ENCODE data around the gene ABHD8. TPM values are rescaled to one million over a fixed set of nuclear protein-coding genes. Genes with fewer than 3 reads are reported as not detected.
"Not testable (repeated sequence)": the region's sequence is repeated elsewhere in the genome, so short reads cannot be mapped to it uniquely, and the experiment has no call there.

The ABHD8 gene
- total and polyA plus RNA-seq, 5 donors from 2014 or later, result 5.1 to 8.7 (median 6.0) TPM

DNA sequence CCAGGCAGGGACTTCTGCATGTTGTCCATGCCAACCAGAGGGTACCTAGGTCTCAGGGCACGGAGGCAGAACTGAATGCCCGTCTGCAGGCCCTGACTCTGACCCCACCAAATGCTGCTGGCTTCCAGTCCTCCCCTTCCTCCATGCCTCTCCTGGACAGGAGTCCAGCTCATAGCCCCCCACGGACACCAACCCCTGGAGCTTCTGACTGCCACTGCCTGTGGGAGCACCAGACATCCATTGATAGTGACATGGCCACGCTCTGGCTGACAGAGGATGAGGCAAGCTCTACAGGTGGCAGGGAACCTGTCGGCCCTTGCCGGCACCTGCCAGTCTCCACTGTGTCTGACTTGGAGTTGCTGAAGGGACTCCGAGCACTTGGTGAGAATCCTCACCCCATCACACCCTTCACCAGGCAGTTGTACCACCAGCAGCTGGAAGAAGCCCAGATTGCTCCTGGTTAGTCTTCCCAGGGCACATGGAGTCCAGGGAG lies 19.7 kb downstream of the ABHD8 start:
- no peaks in the 10 kb centered on the region for H3K9me3 Mint-ChIP-seq
- Histone ChIP-seq H3K27ac (ENCODE audit: insufficient read depth, low read length, poor library complexity, severe bottlenecking) (no peak overlapping the region), H3K36me3 (ENCODE audit: control insufficient read depth, insufficient read depth, low read length) (peaks cover 4% of the 10 kb centered on the region), H3K4me1 (ENCODE audit: control insufficient read depth, insufficient read depth, low read length, poor library complexity, severe bottlenecking) (peaks cover 15% of the 10 kb centered on the region), H3K4me3 (ENCODE audit: low read depth, low read length) (no peak overlapping the region), H3K27me3 (ENCODE audit: control insufficient read depth, insufficient read depth, low read length) (no peaks in the 10 kb centered on the region), H3K9me3 (ENCODE audit: control insufficient read depth in 2 of 2, low read length in 2 of 2) (no peaks in the 10 kb centered on the region)
- DNase-seq (no peak), ATAC-seq (ENCODE audit: low read depth in 2 of 2) (no peak)
- H3K36me3 Mint-ChIP-seq, result peaks cover 2% of the 10 kb centered on the region
- H3K27me3 Mint-ChIP-seq, result peaks cover 5% of the 10 kb centered on the region
- H3K27ac Mint-ChIP-seq, result no peak overlapping the region
- no peak overlapping the region for H3K4me3 Mint-ChIP-seq
- peaks cover 0 to 11% (median 2%) of the 10 kb centered on the region in 4 donors for H3K4me1 Mint-ChIP-seq

DNA sequence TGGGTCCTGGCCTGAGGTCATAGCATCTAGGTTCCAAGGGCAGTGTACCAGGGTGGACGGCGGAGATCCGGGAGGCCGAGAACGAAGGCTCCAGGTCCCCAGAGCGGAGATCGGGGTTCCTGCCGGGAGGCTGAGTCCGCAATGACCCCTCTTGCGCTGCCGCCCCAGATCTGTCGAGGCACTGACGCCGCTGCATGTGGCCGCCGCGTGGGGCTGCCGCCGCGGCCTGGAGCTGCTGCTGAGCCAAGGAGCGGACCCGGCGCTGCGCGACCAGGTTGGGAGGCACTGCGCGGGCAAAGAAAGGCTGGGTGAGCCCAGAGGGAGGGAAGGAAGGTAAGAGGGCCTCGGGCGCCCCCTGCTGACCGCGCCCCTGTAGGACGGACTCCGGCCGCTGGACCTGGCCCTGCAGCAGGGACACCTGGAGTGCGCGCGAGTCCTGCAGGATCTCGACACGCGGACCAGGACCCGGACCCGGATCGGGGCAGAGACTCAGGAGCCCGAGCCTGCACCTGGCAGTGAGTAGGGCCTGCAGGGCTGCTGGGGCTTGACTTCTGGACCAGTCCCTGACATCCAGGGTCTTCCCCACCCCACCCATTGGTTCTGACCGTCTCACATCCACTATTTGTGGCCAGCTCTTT lies 20.6 kb downstream of the ABHD8 start:
- Mint-ChIP-seq H3K4me3 (peak overlapping the region; percentile 60 to 91 (median 79)), H3K36me3 (peaks cover 2% of the 10 kb centered on the region), H3K27me3 (no peaks in the 10 kb centered on the region), H3K9me3 (no peaks in the 10 kb centered on the region), H3K4me1 (peaks cover 0 to 11% (median 2%) of the 10 kb centered on the region in 4 donors), H3K27ac (no peak overlapping the region)
- peak; percentile 64 to 80 (median 74) for DNase-seq
- H3K27me3 ChIP-seq (ENCODE audit: control insufficient read depth, insufficient read depth, low read length), result no peaks in the 10 kb centered on the region
- H3K4me1 ChIP-seq (ENCODE audit: control insufficient read depth, insufficient read depth, low read length, poor library complexity, severe bottlenecking), result peaks cover 15% of the 10 kb centered on the region
- no peak overlapping the region for H3K27ac ChIP-seq (ENCODE audit: insufficient read depth, low read length, poor library complexity, severe bottlenecking)
- H3K4me3 ChIP-seq (ENCODE audit: low read depth, low read length), result peak overlapping the region; percentile 15
- peak; percentile 87 to 88 for ATAC-seq (ENCODE audit: low read depth in 2 of 2)
- H3K9me3 ChIP-seq (ENCODE audit: control insufficient read depth in 2 of 2, low read length in 2 of 2), result no peaks in the 10 kb centered on the region
- H3K36me3 ChIP-seq (ENCODE audit: control insufficient read depth, insufficient read depth, low read length), result peaks cover 6% of the 10 kb centered on the region

DNA sequence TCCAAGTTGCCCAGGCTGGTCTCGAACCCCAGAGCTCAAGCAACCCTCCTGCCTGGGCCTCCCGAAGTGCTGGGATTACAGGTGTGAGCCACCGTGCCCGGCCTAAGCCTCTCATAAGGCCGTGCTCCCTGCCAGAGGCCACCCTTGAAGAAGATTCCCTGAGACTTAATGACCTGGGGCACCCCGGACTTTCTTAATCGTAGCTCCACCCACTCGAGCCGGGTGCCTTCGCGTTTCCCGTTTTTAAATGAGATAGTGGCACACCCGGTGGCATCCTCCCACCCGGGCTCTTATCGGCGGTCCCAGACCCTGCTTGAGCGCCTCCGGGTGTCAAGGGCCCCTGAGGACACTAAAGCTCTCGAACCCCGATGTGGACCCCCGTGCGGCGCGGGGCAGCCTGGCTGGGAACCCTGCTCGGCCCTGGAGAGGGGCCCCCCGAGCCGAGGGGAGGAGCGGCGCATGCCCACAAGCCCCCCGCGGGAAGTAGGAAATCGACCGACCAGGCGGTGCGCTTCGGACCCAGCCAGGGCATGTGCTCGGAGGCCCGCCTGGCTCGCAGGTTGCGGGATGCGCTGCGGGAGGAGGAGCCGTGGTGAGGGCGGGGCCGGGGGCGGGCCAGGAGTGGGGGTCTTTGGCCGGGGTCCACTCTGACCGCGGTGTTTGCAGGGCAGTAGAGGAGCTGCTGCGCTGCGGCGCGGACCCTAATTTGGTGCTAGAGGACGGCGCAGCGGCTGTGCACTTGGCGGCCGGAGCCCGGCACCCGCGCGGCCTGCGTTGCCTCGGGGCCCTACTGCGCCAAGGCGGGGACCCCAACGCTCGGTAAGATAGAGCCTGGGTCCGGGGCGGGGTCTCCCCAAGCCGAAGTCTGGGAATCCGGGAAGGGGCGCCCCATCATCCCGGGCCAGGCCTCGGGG lies 21.6 kb downstream of the ABHD8 start, which contains the start of gene ANKLE1:
Gene ANKLE1 (plus strand): TSS at position 511 of the 914 bp plus-strand sequence. CDS start 20 bp downstream, at position 531.
- H3K9me3 Mint-ChIP-seq, result no peaks in the 10 kb centered on the region
- peak within 1 kb of the TSS; percentile 15 for H3K4me3 ChIP-seq (ENCODE audit: low read depth, low read length)
- H3K36me3 Mint-ChIP-seq, result peaks cover 10% of the 10 kb centered on the region

DNA sequence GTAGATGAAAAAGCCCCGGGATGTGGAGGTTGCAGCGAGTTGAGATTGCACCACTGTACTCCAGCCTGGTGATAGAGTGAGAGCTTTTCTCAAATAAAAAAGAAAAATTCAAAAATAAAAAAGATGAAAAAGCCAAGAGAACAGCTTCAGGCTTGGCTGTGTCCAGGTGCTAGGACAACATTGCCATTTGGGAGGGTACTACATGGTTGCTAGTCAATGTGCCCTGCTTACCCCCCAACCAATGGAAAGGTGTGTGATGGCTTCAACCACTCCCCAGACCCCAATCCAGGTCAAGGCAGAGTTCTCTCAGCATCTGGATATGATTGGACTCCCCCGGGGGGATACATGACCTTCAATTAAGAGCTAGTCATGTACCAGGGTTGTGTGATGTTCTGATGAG lies 23.8 kb downstream of the ABHD8 start:
- ATAC-seq (ENCODE audit: low read depth in 2 of 2) (no peak), DNase-seq (no peak)
- Mint-ChIP-seq H3K4me1 (peaks cover 0 to 11% (median 2%) of the 10 kb centered on the region in 4 donors), H3K9me3 (no peaks in the 10 kb centered on the region), H3K27ac (no peak overlapping the region), H3K27me3 (no peaks in the 10 kb centered on the region), H3K36me3 (peaks cover 19% of the 10 kb centered on the region), H3K4me3 (peak overlapping the region in 1 of 4 donors; percentile 32)
- Histone ChIP-seq H3K36me3 (ENCODE audit: control insufficient read depth, insufficient read depth, low read length) (peaks cover 31% of the 10 kb centered on the region), H3K9me3 (ENCODE audit: control insufficient read depth in 2 of 2, low read length in 2 of 2) (no peaks in the 10 kb centered on the region), H3K27ac (ENCODE audit: insufficient read depth, low read length, poor library complexity, severe bottlenecking) (no peak overlapping the region), H3K4me1 (ENCODE audit: control insufficient read depth, insufficient read depth, low read length, poor library complexity, severe bottlenecking) (peaks cover 15% of the 10 kb centered on the region), H3K4me3 (ENCODE audit: low read depth, low read length) (no peak overlapping the region), H3K27me3 (ENCODE audit: control insufficient read depth, insufficient read depth, low read length) (no peaks in the 10 kb centered on the region)

More for the DNA sequence above, 21.6 kb downstream of the ABHD8 start, which contains the start of gene ANKLE1:
- Histone ChIP-seq H3K27ac (ENCODE audit: insufficient read depth, low read length, poor library complexity, severe bottlenecking) (no peak within 1 kb of the TSS), H3K36me3 (ENCODE audit: control insufficient read depth, insufficient read depth, low read length) (peaks cover 13% of the 10 kb centered on the region), H3K9me3 (ENCODE audit: control insufficient read depth in 2 of 2, low read length in 2 of 2) (no peaks in the 10 kb centered on the region), H3K4me1 (ENCODE audit: control insufficient read depth, insufficient read depth, low read length, poor library complexity, severe bottlenecking) (peaks cover 15% of the 10 kb centered on the region), H3K27me3 (ENCODE audit: control insufficient read depth, insufficient read depth, low read length) (no peaks in the 10 kb centered on the region)
- Mint-ChIP-seq H3K4me1 (peaks cover 0 to 11% (median 2%) of the 10 kb centered on the region in 4 donors), H3K27me3 (no peaks in the 10 kb centered on the region), H3K4me3 (peak within 1 kb of the TSS; percentile 60 to 91 (median 79)), H3K27ac (no peak within 1 kb of the TSS)
- ATAC-seq (ENCODE audit: low read depth in 2 of 2) (peak in 1 of 2 donors; percentile 34), DNase-seq (peak in 1 of 3 donors; percentile 56)

DNA sequence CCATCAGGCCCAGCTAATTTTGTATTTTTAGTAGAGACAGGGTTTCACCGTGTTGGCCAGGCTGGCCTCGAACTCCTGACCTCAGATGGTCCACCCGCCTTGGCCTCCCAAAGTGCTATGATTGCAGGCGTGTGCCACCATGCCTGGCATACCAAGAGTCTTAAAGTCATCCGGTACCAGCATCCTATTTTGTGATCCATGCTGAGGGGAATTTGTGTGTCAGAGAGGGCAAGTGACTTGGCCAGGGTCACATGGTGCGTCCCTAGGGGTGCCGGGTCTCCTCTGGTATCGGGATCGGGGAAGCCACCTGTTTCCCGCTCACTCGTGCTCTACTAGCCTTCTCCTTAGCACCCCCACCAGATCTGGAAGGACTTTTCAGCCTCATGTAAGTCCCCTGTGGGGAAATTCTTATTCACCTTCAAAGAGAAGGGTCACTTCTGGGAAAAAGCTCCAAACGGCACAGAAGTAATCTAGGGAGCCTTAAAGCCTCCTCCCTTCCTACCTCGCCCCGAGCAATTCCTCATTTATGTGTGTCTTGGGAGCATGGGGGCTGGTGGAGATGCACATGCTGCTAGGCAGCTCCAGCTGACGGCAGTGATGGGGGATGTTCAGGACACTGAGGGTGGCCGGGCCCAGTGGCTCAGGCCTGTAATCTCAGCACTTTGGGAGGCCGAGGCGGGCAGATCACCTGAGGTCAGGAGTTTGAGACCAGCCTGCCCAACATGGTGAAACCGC lies 27.6 kb downstream of the ABHD8 start:
- Histone ChIP-seq H3K9me3 (ENCODE audit: control insufficient read depth in 2 of 2, low read length in 2 of 2) (no peaks in the 10 kb centered on the region), H3K27me3 (ENCODE audit: control insufficient read depth, insufficient read depth, low read length) (no peaks in the 10 kb centered on the region), H3K36me3 (ENCODE audit: control insufficient read depth, insufficient read depth, low read length) (peaks cover 57% of the 10 kb centered on the region), H3K27ac (ENCODE audit: insufficient read depth, low read length, poor library complexity, severe bottlenecking) (no peak overlapping the region), H3K4me3 (ENCODE audit: low read depth, low read length) (no peak overlapping the region), H3K4me1 (ENCODE audit: control insufficient read depth, insufficient read depth, low read length, poor library complexity, severe bottlenecking) (no peaks in the 10 kb centered on the region)
- Mint-ChIP-seq H3K9me3 (no peaks in the 10 kb centered on the region), H3K27ac (no peak overlapping the region), H3K4me1 (peaks cover 0 to 4% (median 0%) of the 10 kb centered on the region in 4 donors), H3K36me3 (peaks cover 23% of the 10 kb centered on the region), H3K27me3 (no peaks in the 10 kb centered on the region), H3K4me3 (no peak overlapping the region)
- DNase-seq (no peak), ATAC-seq (ENCODE audit: low read depth in 2 of 2) (no peak)

DNA sequence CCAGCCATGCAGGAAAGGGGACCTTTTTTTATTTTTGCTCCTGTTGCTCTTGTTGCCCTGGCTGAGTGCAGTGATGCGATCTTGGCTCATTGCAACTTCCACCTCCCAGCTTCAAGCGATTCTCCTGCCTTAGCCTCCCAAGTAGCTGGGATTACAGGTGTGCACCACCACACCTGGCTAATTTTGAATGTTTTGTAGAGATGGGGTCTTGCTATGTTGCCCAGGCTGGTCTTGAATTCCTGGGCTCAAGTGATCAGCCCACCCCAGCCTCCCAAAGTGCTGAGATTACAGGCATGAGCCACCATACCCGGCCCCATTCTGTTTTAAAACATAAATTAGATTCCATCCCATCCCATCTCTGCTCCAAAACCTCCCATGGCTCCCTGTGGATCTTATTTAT lies 28.3 kb downstream of the ABHD8 start:
- ATAC-seq (ENCODE audit: low read depth in 2 of 2); H3K27me3 ChIP-seq (ENCODE audit: control insufficient read depth, insufficient read depth, low read length); H3K4me1 Mint-ChIP-seq; H3K4me1 ChIP-seq (ENCODE audit: control insufficient read depth, insufficient read depth, low read length, poor library complexity, severe bottlenecking); H3K27me3 Mint-ChIP-seq; H3K9me3 Mint-ChIP-seq; H3K4me3 Mint-ChIP-seq; H3K27ac ChIP-seq (ENCODE audit: insufficient read depth, low read length, poor library complexity, severe bottlenecking); H3K9me3 ChIP-seq (ENCODE audit: control insufficient read depth in 2 of 2, low read length in 2 of 2); H3K4me3 ChIP-seq (ENCODE audit: low read depth, low read length); H3K27ac Mint-ChIP-seq; DNase-seq: not testable (repeated sequence)
- peaks cover 26% of the 10 kb centered on the region for H3K36me3 Mint-ChIP-seq
- peaks cover 61% of the 10 kb centered on the region for H3K36me3 ChIP-seq (ENCODE audit: control insufficient read depth, insufficient read depth, low read length)

DNA sequence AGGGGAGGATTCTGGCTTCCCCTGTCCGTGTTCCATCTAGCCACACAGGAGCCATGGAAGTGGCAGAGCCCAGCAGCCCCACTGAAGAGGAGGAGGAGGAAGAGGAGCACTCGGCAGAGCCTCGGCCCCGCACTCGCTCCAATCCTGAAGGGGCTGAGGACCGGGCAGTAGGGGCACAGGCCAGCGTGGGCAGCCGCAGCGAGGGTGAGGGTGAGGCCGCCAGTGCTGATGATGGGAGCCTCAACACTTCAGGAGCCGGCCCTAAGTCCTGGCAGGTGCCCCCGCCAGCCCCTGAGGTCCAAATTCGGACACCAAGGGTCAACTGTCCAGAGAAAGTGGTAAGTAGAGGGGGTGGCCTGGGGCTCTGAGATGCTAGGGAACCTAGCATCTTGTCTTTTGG lies 34.5 kb downstream of the ABHD8 start:
- no peak overlapping the region for H3K4me3 ChIP-seq (ENCODE audit: low read depth, low read length)
- peak overlapping the region in 3 of 4 donors; percentile 38 to 56 (median 50) for H3K4me3 Mint-ChIP-seq

More for the DNA sequence above, 34.5 kb downstream of the ABHD8 start:
- DNase-seq (no peak), ATAC-seq (ENCODE audit: low read depth in 2 of 2) (no peak)
- H3K4me1 Mint-ChIP-seq, result peaks cover 6 to 34% (median 12%) of the 10 kb centered on the region in 4 donors
- H3K9me3 Mint-ChIP-seq, result no peaks in the 10 kb centered on the region
- peaks cover 23% of the 10 kb centered on the region for H3K4me1 ChIP-seq (ENCODE audit: control insufficient read depth, insufficient read depth, low read length, poor library complexity, severe bottlenecking)
- peaks cover 29% of the 10 kb centered on the region for H3K36me3 ChIP-seq (ENCODE audit: control insufficient read depth, insufficient read depth, low read length)
- peaks cover 5% of the 10 kb centered on the region for H3K27me3 Mint-ChIP-seq
- H3K9me3 ChIP-seq (ENCODE audit: control insufficient read depth in 2 of 2, low read length in 2 of 2), result no peaks in the 10 kb centered on the region
- peaks cover 7% of the 10 kb centered on the region for H3K36me3 Mint-ChIP-seq
- H3K27ac Mint-ChIP-seq, result no peak overlapping the region
- H3K27me3 ChIP-seq (ENCODE audit: control insufficient read depth, insufficient read depth, low read length), result no peaks in the 10 kb centered on the region
- no peak overlapping the region for H3K27ac ChIP-seq (ENCODE audit: insufficient read depth, low read length, poor library complexity, severe bottlenecking)

All from CD4-positive, CD25-positive, alpha-beta regulatory T cell (primary cell).